NB4 (cell line): ENCODE data around the gene DGCR2.
"Not testable (repeated sequence)": the region's sequence is repeated elsewhere in the genome, so short reads cannot be mapped to it uniquely, and the experiment has no call there.

Source experiments
- POLR2A ChIP-seq: IDR thresholded peaks from 2 replicates; pipeline ENCODE4 v1.6.1; 2011; ENCODE audit warnings: mild to moderate bottlenecking; ENCODE audit not compliant: insufficient read length; ENCODE audit errors: extremely low read depth
- TF ChIP-seq, protein P1 (sequence below): IDR thresholded peaks from one replicate; pipeline ENCODE4 v1.5.1; 2012; ENCODE audit warnings: low read depth, low read length

DNA sequence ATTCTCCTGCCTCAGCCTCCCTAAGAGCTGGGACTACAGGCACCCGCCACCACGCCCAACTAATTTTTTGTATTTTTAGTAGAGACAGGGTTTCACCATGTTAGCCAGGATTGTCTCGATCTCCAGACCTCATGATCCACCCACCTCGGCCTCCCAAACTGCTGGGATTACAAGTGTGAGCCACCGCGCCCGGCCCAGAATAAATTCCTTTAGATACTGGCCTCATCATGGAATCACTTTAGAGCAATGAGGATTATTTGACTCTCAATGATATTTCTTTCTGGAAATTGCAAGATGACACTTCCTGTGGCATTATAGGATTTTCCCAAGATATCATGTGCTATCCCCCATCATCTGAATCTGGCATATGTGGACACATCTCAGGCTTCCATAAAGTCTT lies 108.8 kb downstream of the DGCR2 start:
- TF ChIP-seq, protein P1, sequence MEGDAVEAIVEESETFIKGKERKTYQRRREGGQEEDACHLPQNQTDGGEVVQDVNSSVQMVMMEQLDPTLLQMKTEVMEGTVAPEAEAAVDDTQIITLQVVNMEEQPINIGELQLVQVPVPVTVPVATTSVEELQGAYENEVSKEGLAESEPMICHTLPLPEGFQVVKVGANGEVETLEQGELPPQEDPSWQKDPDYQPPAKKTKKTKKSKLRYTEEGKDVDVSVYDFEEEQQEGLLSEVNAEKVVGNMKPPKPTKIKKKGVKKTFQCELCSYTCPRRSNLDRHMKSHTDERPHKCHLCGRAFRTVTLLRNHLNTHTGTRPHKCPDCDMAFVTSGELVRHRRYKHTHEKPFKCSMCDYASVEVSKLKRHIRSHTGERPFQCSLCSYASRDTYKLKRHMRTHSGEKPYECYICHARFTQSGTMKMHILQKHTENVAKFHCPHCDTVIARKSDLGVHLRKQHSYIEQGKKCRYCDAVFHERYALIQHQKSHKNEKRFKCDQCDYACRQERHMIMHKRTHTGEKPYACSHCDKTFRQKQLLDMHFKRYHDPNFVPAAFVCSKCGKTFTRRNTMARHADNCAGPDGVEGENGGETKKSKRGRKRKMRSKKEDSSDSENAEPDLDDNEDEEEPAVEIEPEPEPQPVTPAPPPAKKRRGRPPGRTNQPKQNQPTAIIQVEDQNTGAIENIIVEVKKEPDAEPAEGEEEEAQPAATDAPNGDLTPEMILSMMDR = not testable (repeated sequence)
- TF ChIP-seq POLR2A = not testable (repeated sequence)
